Measurements from ENCODE around the gene ASF1A. TPM values are rescaled to one million over a fixed set of nuclear protein-coding genes. Genes with fewer than 3 reads are reported as not detected.

ASF1A gene
- total and polyA plus RNA-seq, 2 of the 13 experiments (the other 11 are each of a cell fraction or from before 2014, with no cell fraction given), result 14.5 to 49.9 TPM

DNA sequence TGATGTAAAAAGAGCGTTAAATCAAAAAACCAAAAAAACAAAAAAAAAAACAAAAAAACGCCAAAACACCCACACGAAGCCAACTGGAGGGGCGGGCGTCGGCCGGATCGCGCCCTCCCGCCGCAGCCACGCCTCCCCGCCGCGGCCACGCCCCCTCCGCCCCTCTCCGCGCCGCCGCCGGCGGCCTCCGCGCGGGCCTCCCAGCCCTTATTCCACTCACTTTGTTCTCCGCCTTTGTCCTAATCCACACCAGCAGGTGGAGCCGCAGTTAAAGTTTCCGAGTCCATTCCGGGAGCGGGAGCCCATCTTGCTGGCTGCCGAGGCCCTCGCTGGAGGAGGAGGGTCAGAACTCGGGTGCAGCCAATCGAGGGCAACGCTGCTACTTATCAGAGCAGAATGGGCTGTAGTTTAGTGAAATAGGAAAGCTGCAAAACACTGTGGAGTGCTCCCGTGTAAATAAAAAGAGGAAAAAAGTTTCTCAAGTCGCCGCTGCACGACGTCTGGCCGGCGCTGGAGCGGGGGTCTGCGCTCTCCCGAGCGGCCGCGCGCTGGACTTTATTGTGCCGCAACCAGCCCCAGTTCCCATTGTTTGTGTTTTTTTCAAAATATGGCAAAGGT is at the start of gene ASF1A (continued):
- TF ChIP-seq, protein P1, sequence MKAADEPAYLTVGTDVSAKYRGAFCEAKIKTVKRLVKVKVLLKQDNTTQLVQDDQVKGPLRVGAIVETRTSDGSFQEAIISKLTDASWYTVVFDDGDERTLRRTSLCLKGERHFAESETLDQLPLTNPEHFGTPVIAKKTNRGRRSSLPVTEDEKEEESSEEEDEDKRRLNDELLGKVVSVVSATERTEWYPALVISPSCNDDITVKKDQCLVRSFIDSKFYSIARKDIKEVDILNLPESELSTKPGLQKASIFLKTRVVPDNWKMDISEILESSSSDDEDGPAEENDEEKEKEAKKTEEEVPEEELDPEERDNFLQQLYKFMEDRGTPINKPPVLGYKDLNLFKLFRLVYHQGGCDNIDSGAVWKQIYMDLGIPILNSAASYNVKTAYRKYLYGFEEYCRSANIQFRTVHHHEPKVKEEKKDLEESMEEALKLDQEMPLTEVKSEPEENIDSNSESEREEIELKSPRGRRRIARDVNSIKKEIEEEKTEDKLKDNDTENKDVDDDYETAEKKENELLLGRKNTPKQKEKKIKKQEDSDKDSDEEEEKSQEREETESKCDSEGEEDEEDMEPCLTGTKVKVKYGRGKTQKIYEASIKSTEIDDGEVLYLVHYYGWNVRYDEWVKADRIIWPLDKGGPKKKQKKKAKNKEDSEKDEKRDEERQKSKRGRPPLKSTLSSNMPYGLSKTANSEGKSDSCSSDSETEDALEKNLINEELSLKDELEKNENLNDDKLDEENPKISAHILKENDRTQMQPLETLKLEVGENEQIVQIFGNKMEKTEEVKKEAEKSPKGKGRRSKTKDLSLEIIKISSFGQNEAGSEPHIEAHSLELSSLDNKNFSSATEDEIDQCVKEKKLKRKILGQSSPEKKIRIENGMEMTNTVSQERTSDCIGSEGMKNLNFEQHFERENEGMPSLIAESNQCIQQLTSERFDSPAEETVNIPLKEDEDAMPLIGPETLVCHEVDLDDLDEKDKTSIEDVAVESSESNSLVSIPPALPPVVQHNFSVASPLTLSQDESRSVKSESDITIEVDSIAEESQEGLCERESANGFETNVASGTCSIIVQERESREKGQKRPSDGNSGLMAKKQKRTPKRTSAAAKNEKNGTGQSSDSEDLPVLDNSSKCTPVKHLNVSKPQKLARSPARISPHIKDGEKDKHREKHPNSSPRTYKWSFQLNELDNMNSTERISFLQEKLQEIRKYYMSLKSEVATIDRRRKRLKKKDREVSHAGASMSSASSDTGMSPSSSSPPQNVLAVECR (CRISPR knock-in tag; IDR thresholded peaks at IDR 0.05; ENCODE audit: borderline replicate concordance), result peak; percentile 58; the same call in 1 of the 2 replicates
- peak; percentile 55 for TF ChIP-seq MED1 (CRISPR knock-in tag; IDR thresholded peaks at IDR 0.05)
- no peak for TF ChIP-seq ZFY (CRISPR knock-in tag; IDR thresholded peaks at IDR 0.05)
- peak; percentile 87 for TF ChIP-seq TSC22D2 (CRISPR knock-in tag; IDR thresholded peaks at IDR 0.05; ENCODE audit: borderline replicate concordance)
- peak; percentile 66; the same call in 1 of the 2 replicates for TF ChIP-seq NAIF1 (CRISPR knock-in tag; IDR thresholded peaks at IDR 0.05; ENCODE audit: borderline replicate concordance)
- TF ChIP-seq MAZ (IDR thresholded peaks at IDR 0.05; ENCODE audit: borderline replicate concordance, low read depth, low read length), result peak; percentile 85; the same call in 1 of the 2 replicates
- 0 out of 2 replicates have a peak, but pooled peaks have one; percentile 52 for TF ChIP-seq MAZ (CRISPR knock-in tag; IDR thresholded peaks at IDR 0.05; ENCODE audit: low read depth)
- TF ChIP-seq, protein P2, sequence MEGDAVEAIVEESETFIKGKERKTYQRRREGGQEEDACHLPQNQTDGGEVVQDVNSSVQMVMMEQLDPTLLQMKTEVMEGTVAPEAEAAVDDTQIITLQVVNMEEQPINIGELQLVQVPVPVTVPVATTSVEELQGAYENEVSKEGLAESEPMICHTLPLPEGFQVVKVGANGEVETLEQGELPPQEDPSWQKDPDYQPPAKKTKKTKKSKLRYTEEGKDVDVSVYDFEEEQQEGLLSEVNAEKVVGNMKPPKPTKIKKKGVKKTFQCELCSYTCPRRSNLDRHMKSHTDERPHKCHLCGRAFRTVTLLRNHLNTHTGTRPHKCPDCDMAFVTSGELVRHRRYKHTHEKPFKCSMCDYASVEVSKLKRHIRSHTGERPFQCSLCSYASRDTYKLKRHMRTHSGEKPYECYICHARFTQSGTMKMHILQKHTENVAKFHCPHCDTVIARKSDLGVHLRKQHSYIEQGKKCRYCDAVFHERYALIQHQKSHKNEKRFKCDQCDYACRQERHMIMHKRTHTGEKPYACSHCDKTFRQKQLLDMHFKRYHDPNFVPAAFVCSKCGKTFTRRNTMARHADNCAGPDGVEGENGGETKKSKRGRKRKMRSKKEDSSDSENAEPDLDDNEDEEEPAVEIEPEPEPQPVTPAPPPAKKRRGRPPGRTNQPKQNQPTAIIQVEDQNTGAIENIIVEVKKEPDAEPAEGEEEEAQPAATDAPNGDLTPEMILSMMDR (CRISPR knock-in tag; IDR thresholded peaks at IDR 0.05), result peak; percentile 94
- peak; percentile 74 for TF ChIP-seq RAD21 (CRISPR knock-in tag; IDR thresholded peaks at IDR 0.05)
- TF ChIP-seq, protein P3, sequence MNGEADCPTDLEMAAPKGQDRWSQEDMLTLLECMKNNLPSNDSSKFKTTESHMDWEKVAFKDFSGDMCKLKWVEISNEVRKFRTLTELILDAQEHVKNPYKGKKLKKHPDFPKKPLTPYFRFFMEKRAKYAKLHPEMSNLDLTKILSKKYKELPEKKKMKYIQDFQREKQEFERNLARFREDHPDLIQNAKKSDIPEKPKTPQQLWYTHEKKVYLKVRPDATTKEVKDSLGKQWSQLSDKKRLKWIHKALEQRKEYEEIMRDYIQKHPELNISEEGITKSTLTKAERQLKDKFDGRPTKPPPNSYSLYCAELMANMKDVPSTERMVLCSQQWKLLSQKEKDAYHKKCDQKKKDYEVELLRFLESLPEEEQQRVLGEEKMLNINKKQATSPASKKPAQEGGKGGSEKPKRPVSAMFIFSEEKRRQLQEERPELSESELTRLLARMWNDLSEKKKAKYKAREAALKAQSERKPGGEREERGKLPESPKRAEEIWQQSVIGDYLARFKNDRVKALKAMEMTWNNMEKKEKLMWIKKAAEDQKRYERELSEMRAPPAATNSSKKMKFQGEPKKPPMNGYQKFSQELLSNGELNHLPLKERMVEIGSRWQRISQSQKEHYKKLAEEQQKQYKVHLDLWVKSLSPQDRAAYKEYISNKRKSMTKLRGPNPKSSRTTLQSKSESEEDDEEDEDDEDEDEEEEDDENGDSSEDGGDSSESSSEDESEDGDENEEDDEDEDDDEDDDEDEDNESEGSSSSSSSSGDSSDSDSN (CRISPR knock-in tag; IDR thresholded peaks at IDR 0.05), result no peak; the same call in 1 of the 2 replicates
- TF ChIP-seq POLR2A (IDR thresholded peaks at IDR 0.05; ENCODE audit: insufficient read depth in 1 of 2, low read depth in 2 of 2, low read length in 2 of 2), result peak; percentile 77 to 95
- TF ChIP-seq REXO4 (CRISPR knock-in tag; IDR thresholded peaks at IDR 0.05; ENCODE audit: borderline replicate concordance), result no peak
- TF ChIP-seq FOXJ3 (CRISPR knock-in tag; IDR thresholded peaks at IDR 0.05; ENCODE audit: borderline replicate concordance), result no peak; the same call in 1 of the 2 replicates
- no peak for TF ChIP-seq SSRP1 (CRISPR knock-in tag; IDR thresholded peaks at IDR 0.05)
- 0 out of 2 replicates have a peak, but pooled peaks have one; percentile 14 for TF ChIP-seq HNRNPL (IDR thresholded peaks at IDR 0.05; ENCODE audit: low read depth, low read length)
- TF ChIP-seq SOX13 (IDR thresholded peaks at IDR 0.05), result no peak
- TF ChIP-seq SOX13 (CRISPR knock-in tag; conservative IDR thresholded peaks at IDR 0.05 in 1 of 2, IDR thresholded peaks at IDR 0.05 in 1 of 2), result peak in 1 of 2 experiments; percentile 87; a peak in 2 of 4 replicates
- TF ChIP-seq ZC3H4 (CRISPR knock-in tag; IDR thresholded peaks at IDR 0.05; ENCODE audit: borderline replicate concordance), result peak; percentile 26; the same call in 1 of the 2 replicates
- TF ChIP-seq ZNF350 (CRISPR knock-in tag; IDR thresholded peaks at IDR 0.05; ENCODE audit: borderline replicate concordance, low read depth), result peak; percentile 55; the same call in 1 of the 2 replicates
- no peak for TF ChIP-seq SATB2 (CRISPR knock-in tag; IDR thresholded peaks at IDR 0.05)
- TF ChIP-seq AGO2 (optimal IDR thresholded peaks at IDR 0.05; ENCODE audit: low read depth, low read length), result no peak
- no peak for TF ChIP-seq SYNCRIP (IDR thresholded peaks at IDR 0.05; ENCODE audit: insufficient read depth, low read depth, low read length)
